Pulmonary artery endothelial cell (primary cell): Measurements from ENCODE around the gene ACTL10. TPM values are rescaled to one million over a fixed set of nuclear protein-coding genes. Genes with fewer than 3 reads are reported as not detected.
"Not testable (repeated sequence)": the region's sequence is repeated elsewhere in the genome, so short reads cannot be mapped to it uniquely, and the experiment has no call there.

Experiments used
- DNase-seq: peaks from one replicate; pipeline ENCODE4 v3.0.0-alpha.2; 2011; ENCODE audit warnings: low read depth, low spot score
- total RNA-seq: library from RNA; depleted of rRNA; stranded (reverse); fragments of >200 nt; gene quantifications from 2 replicates; pipeline ENCODE4 v1.2.3, GENCODE V29; 2014

Gene ACTL10
- 1.9 and 4.2 TPM in 2 replicates for total RNA-seq

DNA sequence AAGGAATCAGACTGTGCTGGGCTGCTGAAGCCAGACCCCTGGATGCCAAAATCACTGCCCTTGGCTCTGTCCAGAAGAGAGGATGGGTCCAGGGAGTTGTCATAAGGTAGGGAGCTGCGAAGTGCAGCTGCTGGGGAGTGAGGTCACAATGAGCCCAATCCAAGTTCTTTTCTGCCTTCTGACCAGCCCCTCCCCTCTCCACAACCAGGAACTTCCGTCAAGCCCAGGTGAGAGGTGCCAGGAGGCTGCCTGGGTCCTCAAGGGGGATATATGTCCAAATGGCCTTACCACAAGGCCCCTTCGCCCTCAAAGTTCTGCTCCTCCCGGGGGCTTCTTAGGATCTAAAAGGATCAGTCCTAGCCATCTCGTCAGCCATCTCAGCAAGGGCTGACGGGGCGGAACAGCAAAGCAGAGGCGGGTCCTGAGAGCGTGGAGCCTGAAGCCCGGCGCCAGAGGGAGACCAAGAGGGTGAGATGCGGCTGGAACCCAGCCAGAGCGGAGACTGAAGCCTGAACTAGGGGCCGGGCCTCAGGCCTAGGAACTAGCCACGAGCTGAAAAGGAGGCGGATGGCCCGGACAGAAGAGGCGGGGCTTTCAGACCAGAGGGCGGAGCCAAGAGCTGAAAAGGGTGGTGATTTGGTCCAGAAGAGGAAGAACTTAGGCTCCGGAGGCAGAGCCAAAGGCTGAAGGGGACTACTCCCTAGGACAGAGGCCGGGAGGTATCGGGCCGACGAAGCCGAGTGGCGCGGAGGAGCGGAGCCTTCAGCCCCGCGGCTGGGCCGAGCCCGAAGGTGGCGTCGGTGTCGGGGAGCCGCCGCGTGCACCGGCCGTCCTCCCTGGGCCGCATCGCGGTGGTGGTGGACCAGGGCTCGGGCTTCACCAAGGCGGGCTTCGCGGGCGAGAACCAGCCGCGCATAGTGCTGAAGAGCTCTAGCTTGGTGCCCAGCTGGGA is at the start of gene ACTL10:
TSS of gene ACTL10 (plus strand) at position 651 of the 952 bp plus-strand sequence. CDS start 555 bp downstream, outside the sequence.
- DNase-seq = peak; percentile 88

DNA sequence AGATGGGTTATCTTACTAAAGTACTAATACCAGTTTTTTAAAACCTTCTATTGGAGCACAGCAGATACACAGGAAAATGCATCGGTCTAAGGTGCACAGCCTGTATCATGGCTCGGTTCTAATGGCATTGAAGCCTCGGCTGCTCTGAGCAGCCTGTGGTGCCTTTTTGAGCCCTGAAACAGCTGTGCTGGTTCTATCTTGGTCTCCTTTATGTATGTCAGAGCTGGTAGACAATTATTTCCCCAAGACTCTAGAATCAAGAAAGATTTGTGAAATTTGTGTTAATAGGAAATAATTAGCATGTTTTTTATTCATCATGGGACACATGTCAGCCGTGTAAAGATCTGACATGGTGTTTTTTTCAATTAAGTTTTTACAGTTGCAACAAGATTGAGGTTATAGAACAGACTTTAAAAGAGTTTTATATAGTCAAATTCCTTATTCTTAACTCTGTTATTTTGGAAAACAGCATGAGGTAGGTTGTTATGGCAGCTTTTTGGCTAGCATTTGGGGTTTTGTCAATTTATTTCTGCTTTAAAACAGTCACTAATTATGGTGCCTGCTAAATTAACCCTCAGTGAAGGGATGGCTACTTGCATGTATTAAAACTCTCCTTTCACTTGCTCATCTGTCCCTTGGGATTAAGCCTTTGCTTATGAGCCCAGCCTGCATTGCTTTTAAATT is 44.9 kb upstream of the ACTL10 start:
- no peak for DNase-seq

DNA sequence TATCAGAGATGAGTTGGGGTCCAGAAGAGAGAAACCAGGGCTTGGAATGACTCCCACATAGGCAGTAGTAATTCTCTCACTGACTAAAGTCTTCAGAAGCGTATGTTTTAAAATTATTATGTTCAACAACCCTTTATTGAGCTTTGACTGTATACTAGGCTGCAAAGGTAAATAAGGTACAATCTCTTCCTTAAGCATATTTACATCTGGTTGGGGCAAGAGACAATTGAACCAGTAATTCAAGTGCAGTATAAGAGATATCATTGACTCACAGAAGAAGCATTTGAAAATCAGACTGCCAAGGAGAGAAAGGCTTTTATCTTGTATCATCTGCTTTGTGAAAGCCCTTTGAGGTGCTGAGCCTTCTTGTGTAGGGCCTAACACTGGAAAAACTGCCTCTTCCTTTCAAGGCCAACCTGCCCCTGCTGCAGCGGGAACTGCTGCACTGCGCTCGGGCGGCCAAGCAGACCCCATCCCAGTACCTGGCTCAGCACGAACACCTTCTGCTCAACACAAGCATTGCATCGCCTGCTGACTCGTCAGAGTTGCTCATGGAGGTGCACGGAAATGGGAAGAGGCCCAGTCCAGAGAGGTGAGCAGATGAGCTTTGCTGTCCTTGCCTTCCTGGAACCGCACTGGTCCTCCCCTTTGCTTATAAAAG is 43.9 kb upstream of the ACTL10 start:
- DNase-seq = no peak

DNA sequence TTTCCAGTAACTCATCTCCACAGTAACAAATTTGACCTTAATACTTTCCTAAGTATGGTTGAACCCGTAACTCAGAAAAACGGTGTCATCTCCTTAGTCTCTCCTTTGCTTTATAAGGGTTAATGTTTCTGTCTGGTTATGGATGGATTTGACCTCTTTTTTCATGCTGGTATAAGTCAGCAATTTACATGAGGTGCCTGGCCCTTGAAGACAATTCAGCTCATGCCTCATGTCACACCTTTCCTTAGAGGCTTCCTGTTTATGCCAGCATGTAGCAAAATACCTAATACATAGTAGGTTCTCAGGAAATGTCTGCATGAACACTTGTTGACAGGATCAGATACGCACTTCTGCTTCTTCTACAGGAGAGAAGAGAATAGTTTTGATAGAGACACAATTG is 42.3 kb upstream of the ACTL10 start:
- DNase-seq = no peak

DNA sequence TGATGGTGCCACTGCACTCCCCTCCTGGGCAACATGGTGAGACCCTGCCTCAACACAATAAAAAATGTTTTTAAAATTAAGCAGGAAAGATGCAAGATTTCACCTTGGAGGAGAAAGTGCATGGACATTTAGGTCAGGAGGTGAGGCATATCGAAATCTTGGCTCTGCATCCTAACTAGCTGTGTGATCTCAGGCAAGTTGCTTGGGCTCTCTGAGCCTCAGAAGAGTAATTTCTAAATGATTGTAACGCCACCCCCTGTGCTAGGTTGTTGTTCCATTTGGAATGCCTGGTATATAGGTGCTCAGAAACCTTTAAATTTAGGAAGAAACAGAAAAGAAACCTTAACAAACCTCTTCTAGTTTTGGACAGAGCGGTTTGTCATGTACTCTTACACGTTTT is 40.6 kb upstream of the ACTL10 start:
- no peak for DNase-seq

DNA sequence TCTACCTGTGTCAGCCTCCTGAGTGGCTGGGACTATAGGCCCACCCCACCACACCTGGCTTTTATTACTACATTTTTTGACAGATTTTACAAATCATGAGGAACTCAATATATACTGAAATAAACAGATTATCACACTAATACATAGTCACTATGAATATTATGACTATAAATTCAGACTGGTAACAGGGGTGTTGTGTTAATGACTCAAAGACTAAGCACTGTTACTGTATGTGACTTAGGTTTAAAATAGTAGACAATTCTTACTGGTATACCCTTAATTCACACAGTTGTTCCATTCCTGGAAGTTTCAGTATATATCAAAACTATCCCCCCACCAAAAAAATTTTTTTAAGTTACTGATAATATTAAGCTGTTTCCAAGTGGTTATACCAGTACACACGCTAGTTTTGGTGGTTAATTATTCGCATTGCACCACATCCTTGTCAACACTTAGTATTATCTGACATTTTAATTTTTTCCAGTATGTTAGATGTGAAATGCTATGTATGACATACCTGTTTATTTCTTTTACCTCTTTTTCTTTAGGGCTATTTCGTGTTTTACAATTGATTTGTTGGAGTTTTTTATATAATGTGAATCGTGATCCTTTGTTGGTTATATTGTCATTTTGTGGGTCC is 39.0 kb upstream of the ACTL10 start:
- DNase-seq = no peak

DNA sequence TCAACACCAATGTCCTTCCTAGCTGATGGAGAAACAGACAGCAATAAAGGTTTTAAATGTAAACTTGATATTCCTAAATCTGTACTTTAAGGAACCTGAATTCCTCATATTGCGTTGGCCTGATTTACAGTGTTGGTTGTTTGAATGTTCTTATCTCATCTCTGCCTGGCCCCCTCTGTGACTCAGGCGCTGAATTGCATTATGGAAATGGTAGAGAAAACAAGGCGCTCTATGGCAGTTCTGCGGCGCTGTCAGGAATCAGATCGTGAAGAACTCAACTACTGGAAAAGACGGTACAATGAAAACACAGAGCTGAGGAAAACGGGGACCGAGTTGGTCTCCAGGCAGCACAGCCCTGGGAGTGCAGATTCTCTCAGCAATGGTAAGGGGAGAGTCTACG is 37.2 kb upstream of the ACTL10 start:
- no peak for DNase-seq

DNA sequence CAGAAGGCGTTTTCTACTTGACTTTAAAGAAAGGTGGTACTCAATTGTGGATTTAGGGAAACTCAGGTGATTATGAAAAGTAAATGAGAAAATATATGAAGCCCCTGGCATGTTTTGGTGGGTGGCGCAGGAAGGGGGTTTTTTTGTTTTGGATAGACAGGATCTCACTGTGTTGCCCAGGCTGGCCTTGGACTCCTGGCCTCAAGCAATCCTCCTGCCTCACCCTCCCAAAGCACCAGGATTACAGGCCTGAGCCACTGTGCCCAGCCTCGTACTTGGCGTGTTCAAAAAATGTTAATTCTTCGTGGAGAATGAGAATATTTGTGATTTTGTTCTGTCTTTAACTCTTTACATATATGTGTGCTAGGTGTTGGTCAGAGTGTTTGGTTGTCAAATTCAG is 36.8 kb upstream of the ACTL10 start:
- no peak for DNase-seq

DNA sequence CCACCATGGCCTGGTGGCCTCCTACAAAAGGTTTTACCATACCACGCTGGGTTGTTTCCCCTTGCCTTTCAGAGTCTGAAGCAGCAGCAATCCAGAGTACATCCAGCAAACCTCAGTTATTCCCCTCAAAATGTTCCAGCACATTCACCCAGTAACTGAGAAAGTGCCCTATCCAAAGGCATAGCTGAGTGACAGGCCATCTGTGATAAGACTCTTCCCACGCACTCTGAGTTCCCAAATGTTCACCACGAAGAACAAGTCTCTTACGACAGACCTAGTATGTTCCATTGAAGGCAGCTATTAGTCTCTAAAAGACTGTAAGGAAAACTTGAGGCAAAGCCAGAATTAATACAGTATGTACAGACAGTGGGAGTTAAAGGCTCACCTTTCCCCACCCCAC is 36.2 kb upstream of the ACTL10 start:
- DNase-seq = no peak

DNA sequence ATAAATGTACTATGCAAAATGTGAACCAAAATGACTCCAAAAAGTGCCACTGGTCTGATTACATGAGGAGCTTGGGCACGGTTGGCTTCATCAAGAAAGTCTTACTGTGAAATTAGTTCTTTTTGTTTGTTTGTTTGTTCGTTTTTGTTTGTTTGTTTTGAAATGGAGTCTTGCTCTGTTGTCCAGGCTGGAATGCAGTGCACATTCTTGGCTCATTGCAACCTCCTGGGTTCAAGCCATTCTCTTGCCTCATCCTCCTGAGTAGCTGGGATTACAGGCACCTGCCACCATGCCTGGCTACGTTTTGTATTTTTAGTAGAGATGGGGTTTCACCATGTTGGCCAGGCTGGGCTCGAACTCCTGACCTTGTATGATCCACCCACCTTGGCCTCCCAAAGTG is 34.8 kb upstream of the ACTL10 start:
- DNase-seq = not testable (repeated sequence)

DNA sequence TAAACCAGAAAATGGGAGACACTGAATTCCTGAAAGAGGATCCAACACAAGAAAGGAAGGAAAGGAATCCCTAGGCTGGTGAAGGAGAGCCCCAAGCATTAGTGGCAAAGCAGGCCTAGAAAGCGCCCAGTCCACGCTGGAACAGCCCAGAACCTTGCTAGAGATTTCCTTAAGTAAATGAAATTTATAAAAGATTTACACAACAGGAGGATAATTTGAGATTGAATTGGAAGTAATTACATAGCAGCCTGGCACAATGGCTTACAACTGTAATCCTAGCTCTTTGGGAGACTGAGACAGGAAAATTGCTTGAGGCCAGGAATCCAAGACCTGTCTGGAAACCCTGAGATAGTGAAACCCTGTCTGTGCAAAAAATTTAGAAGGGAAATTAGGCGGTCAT is 31.4 kb upstream of the ACTL10 start:
- DNase-seq = no peak

DNA sequence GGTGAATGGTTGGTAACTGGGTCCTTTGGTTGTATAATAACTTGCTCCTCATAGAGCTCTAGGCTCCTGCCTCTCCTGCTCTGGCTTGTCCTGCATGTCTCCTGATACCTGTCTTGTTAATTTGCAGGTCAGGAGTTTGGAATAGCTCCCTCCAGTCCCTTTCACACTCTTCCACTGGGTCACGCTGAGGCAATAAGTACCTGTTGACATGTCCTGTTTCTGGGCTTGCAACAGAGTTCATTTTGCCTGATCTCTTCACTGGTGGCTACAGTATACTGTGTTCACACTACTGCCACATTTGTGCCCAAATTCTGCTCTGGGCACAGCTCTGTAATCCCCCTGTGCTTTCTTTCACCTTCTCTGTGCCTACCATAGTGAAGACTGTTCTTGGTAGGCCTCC is 30.0 kb upstream of the ACTL10 start:
- DNase-seq = no peak

DNA sequence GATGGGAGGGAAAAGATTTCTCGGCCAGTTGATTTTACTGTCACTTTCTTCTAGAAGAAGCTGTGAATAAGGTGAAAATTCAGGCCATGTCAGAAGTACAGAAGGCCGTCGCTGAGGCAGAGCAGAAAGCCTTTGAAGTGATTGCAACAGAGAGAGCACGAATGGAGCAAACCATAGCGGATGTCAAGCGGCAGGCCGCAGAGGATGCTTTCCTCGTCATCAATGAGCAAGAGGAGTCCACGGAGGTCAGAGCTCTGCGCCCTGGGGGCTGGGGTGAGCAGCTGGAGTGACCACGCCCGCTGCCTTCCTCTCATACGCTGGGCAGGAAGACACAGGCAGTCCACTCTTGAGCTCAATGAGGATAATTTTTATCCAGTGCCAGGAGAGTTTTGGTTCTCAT is 26.5 kb upstream of the ACTL10 start:
- no peak for DNase-seq

DNA sequence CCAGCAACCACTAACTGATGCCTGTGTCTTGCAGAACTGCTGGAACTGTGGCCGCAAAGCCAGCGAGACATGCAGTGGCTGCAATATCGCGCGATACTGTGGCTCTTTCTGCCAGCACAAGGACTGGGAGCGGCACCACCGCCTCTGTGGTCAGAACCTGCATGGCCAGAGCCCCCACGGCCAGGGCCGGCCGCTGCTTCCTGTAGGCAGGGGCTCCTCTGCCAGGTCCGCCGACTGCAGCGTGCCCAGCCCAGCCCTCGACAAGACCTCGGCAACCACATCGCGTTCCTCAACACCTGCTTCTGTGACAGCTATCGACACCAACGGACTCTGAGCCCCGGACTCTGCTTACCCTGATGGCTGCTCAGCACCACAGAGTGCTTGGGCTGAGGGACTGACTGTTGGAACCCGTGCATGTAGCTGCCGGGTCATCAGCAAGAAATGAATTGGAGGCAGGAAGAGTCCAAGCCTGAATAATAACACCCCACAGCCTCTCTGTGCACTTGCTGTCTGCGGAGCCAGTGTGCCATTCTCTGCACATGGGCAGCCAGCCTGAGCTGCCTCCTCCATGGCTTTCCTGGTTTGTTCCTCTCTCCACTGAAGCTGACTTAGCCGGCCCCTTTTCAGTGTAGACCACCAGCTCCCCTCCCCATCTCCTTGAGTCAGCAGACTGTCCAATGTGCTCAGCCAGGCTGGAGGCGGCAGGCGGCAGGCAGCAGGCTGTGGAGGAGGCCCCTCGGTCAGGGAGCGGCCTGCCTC is 22.3 kb upstream of the ACTL10 start:
- DNase-seq = no peak

DNA sequence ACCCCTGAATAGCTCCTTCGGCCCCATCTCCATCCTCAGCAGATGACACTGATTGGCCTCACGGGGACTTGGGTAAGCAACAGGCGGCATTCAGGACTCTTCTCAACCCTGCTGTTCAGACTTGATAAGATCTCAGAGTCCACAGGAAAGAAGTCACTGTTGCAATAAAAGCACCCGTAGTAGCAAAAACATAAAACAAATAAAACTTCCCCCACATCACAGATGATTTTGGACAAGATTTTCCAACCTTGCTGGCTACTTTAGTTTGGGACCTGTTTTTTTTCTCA is 21.7 kb upstream of the ACTL10 start:
- DNase-seq = no peak

DNA sequence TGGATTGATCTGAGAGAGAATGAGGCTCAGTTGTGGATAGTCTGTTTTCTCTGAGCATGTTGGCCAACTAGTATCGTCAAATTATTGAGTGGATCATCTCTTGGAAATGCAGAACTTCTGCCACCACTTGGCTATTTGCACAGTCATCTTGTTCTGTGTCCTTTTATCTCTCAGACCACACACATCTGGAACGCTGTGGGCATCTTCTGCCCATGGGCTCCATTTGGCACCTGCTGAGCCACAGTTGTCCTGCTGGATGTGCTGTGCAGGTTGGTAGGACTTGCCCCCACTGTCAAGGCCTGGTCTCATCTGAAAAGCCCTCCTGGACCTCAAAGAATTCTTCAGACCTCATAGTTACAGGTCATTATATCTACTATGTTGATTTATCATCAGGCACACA is 21.3 kb upstream of the ACTL10 start:
- no peak for DNase-seq

DNA sequence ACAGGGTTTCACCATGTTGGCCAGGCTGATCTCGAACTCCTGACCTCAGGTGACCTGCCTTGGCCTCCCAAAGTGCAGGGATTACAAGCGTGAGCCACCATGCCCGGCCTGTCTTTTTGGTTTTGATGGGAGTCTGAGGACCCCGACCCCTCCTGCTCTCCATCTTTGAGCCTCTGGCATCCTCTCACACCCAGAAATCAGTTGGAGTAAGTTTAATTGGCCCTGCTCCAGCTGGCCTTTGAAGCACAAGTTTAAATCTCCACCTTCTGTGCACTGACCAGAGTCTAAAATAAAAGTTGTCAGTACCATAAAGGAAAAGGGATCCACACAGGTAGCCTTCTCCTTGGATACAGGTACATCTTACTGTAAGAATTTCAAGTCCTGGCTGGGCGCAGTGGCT is 20.6 kb upstream of the ACTL10 start:
- DNase-seq = no peak

DNA sequence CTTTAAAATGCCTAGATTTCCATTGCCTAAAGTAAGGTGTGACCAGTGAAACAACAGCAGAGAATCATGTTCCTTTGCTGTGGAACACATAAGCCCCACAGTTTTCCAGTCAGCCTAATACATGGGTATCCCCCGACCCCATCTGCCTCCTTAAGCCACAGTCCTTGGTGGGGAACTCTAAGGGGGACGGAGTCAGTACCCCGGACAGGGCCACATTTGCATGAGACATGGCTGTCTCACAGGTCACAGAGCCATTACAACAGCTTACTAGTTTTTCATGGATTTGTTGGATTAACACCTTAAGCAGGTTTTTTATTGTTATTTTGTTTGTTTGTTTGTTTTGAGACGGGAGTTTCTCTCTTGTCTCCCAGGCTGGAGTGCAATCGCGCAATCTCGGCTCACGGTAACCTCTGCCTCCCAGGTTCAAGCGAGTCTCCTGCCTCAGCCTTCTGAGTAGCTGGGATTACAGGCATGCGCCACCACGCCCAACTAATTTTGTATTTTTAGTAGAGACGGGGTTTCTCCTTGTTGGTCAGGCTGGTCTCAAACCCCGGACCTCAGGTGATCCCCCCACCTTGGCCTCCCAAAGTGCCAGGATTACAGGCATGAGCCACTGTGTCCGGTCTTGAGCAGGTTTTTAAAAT is 19.7 kb upstream of the ACTL10 start:
- DNase-seq = not testable (repeated sequence)

DNA sequence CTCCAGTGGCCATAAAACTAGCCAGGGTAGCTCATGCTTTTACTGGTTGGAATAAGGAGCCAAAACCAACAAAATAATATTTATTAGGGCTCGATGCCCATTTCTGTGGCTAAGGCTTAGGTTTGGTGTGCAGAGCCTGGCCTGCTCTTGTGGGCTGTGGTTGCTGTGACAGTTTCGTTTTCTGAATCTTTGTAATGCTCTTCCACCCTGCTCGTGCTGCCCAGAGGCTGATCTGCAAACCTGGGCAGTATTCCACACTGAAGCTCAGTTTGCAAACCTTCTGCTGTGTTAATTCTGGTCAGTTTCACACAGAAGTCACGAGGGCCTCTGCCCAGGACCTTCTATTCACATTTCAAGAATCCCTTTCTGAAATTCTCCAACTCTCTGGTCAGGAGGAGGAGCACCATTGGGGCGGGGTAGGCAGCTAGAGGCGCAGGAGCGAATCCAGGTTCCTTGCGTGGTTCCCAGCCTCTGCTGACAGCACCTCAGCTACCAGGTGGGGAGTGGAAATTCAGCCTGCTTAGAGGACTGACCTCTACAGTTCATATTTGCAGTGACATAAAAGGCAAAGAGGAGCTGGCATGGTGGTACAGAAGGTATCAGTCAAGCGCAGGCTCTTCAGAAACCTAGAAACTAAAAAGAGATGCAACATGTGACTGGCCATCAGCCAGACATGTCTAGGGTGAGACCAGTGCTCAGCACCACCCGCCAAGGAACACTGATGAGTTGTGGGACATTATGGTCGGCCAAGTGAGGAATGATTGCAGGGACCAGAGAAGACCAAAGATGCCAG is 18.9 kb upstream of the ACTL10 start:
- DNase-seq = no peak
